ENCODE measurements around the gene AFMID.

- no peak for TF ChIP-seq CTCF (conservative IDR thresholded peaks at IDR 0.05)
- no peak for TF ChIP-seq EZH2 (IDR thresholded peaks at IDR 0.05; ENCODE audit: low read depth)
Observed at GRCh38 chr17:78143214-78144146, 43.7 kb upstream of the AFMID start.
